Measurements from ENCODE around the gene TRIP6.
"Not testable (repeated sequence)": the region's sequence is repeated elsewhere in the genome, so short reads cannot be mapped to it uniquely, and the experiment has no call there.

DNA sequence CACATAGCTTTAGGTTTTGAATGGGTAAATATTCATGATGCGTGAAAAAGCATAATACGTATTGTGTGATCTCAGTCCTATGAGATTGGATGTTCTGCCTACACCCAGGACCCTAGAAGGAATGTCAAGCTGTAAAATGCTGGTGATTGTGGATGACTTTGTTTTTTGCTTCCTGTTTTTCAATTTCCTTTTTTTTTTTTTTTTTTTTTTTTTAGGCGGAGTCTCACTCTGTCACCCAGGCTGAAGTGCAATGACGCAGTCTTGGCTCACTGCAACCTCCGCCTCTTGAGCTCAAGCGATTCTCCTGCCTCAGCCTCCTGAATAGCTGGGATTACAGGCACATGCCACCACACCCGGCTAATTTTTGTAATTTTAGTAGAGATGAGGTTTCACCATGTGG is 43.3 kb downstream of the TRIP6 start:
- TF ChIP-seq, protein P1, sequence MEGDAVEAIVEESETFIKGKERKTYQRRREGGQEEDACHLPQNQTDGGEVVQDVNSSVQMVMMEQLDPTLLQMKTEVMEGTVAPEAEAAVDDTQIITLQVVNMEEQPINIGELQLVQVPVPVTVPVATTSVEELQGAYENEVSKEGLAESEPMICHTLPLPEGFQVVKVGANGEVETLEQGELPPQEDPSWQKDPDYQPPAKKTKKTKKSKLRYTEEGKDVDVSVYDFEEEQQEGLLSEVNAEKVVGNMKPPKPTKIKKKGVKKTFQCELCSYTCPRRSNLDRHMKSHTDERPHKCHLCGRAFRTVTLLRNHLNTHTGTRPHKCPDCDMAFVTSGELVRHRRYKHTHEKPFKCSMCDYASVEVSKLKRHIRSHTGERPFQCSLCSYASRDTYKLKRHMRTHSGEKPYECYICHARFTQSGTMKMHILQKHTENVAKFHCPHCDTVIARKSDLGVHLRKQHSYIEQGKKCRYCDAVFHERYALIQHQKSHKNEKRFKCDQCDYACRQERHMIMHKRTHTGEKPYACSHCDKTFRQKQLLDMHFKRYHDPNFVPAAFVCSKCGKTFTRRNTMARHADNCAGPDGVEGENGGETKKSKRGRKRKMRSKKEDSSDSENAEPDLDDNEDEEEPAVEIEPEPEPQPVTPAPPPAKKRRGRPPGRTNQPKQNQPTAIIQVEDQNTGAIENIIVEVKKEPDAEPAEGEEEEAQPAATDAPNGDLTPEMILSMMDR (IDR thresholded peaks at IDR 0.05 in 4 of 5, conservative IDR thresholded peaks at IDR 0.05 in 1 of 5): not testable (repeated sequence)
- not testable (repeated sequence) for TF ChIP-seq POLR2A (IDR thresholded peaks at IDR 0.05)

All from gastrocnemius medialis (tissue), 4 donors.